ENCODE data around the gene MZB1.

- no peak for TF ChIP-seq POLR2A (IDR thresholded peaks at IDR 0.05)
- TF ChIP-seq CTCF (IDR thresholded peaks at IDR 0.05), result no peak
- TF ChIP-seq POLR2AphosphoS5 (IDR thresholded peaks at IDR 0.05; ENCODE audit: insufficient read depth in 1 of 2, low read depth in 1 of 2), result peak in 1 of 2 donors; percentile 44
Measured at GRCh38 chr5:139394654-139395566, 5.2 kb upstream of the MZB1 start, which contains the start of gene PROB1.

Measured in vagina (tissue), 2 donors.